ENCODE results near the gene FBXL16.
"Not testable (repeated sequence)": the region's sequence is repeated elsewhere in the genome, so short reads cannot be mapped to it uniquely, and the experiment has no call there.

FBXL16 gene

GRCh38 chr16:716768-717325 lies 11.2 kb upstream of the FBXL16 start:
- TF ChIP-seq, protein P1, sequence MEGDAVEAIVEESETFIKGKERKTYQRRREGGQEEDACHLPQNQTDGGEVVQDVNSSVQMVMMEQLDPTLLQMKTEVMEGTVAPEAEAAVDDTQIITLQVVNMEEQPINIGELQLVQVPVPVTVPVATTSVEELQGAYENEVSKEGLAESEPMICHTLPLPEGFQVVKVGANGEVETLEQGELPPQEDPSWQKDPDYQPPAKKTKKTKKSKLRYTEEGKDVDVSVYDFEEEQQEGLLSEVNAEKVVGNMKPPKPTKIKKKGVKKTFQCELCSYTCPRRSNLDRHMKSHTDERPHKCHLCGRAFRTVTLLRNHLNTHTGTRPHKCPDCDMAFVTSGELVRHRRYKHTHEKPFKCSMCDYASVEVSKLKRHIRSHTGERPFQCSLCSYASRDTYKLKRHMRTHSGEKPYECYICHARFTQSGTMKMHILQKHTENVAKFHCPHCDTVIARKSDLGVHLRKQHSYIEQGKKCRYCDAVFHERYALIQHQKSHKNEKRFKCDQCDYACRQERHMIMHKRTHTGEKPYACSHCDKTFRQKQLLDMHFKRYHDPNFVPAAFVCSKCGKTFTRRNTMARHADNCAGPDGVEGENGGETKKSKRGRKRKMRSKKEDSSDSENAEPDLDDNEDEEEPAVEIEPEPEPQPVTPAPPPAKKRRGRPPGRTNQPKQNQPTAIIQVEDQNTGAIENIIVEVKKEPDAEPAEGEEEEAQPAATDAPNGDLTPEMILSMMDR (IDR thresholded peaks at IDR 0.05; ENCODE audit: insufficient read depth, low read length, poor library complexity, severe bottlenecking) = no peak
- no peaks in the 10 kb centered on the region for H3K36me3 ChIP-seq (ENCODE audit: control insufficient read depth, insufficient read depth, low read length)
- no peak for DNase-seq (ENCODE audit: extremely low read depth, insufficient read length)
- H3K27me3 ChIP-seq (replicated peaks; ENCODE audit: control insufficient read depth, insufficient read depth, low read length) = no peaks in the 10 kb centered on the region
- no peak overlapping the region for H3K4me3 ChIP-seq (replicated peaks; ENCODE audit: low read depth, low read length)

DNA sequence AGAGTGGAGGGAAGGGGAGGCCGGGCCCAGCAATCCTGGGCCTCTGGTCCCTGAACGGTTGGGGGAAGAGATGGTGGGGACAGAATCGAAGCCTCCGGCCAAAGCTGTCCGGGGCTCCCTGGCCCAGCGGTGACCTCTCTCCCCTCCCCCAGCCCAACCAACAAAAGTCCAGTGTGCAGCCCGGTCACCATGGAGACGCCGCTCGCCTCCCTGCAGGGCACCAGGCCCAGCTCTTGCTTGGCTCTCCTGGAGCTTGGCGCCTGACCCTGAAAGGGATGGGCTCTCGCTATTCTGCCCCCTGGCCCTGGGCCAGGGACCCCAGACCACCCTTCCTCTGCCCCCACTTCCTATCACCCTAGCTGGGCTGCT lies 10.6 kb upstream of the FBXL16 start:
- DNase-seq (ENCODE audit: extremely low read depth, insufficient read length) = no peak
- no peaks in the 10 kb centered on the region for H3K27me3 ChIP-seq (replicated peaks; ENCODE audit: control insufficient read depth, insufficient read depth, low read length)
- H3K36me3 ChIP-seq (ENCODE audit: control insufficient read depth, insufficient read depth, low read length) = no peaks in the 10 kb centered on the region
- peak overlapping the region; percentile 45; the same call in 1 of the 2 replicates for H3K4me3 ChIP-seq (replicated peaks; ENCODE audit: low read depth, low read length)
- TF ChIP-seq, protein P1 (IDR thresholded peaks at IDR 0.05; ENCODE audit: insufficient read depth, low read length, poor library complexity, severe bottlenecking) = no peak

- TF ChIP-seq, protein P1 (IDR thresholded peaks at IDR 0.05; ENCODE audit: insufficient read depth, low read length, poor library complexity, severe bottlenecking) = no peak
- no peak for DNase-seq (ENCODE audit: extremely low read depth, insufficient read length)
- Histone ChIP-seq H3K36me3 (ENCODE audit: control insufficient read depth, insufficient read depth, low read length) (no peaks in the 10 kb centered on the region), H3K4me3 (replicated peaks; ENCODE audit: low read depth, low read length) (peak overlapping the region; percentile 58), H3K27me3 (replicated peaks; ENCODE audit: control insufficient read depth, insufficient read depth, low read length) (no peaks in the 10 kb centered on the region; the same call in 1 of the 2 replicates)
Measured at GRCh38 chr16:715477-716199, 10.0 kb upstream of the FBXL16 start.

DNA sequence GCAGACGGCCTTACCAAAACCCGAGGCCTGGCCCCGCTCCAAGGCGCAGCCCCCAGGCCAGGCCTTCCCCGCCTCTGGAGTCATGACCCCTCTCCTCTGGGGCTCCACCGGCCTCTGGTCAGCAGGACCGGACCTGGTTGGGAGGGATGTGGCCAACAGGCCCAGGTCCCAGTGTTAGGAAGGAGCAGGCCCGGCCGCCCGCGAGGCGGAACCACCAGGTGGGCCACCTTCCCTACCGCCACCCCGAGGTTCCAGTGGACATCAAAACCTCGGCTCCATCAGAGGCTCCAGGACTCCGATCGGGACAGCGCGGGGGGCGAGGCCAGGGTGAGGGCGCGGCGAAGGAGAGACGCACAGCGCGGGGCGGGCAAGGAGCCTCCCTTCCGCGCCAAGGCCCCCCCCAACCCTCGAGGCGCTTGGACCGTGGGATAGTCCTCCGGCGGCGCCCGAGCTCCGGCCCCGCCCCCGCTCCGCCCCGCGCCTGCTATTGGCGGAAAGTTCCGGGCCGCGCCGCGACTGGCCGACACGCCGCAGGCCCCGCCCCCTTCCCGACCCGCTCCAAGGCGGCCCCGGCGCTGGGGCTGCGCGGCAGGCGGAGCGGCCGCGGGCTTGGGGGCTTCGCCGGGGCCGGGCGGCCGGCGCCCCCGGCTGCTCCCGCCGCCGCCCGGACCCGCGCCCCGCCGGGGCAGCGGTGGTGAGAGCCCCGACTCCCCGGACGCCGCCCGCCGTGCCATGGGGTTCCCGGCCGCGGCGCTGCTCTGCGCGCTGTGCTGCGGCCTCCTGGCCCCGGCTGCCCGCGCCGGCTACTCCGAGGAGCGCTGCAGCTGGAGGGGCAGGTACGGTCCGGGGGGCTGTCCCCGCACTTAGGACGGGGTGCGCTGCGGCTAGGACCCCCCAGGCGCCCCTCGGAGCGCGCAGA lies 9.2 kb upstream of the FBXL16 start, which contains the start of gene METRN:
Gene METRN, plus strand, starts transcription at position 561 of the 919 bp plus-strand sequence. Its CDS starts 172 bp downstream, at position 733.
- DNase-seq (ENCODE audit: extremely low read depth, insufficient read length) = peak; percentile 86
- TF ChIP-seq, protein P1 (IDR thresholded peaks at IDR 0.05; ENCODE audit: insufficient read depth, low read length, poor library complexity, severe bottlenecking) = no peak
- H3K4me3 ChIP-seq (replicated peaks; ENCODE audit: low read depth, low read length) = peak within 1 kb of the TSS; percentile 58
- peaks cover 2% of the 10 kb centered on the region; the same call in 1 of the 2 replicates for H3K27me3 ChIP-seq (replicated peaks; ENCODE audit: control insufficient read depth, insufficient read depth, low read length)
- H3K36me3 ChIP-seq (ENCODE audit: control insufficient read depth, insufficient read depth, low read length) = no peaks in the 10 kb centered on the region

DNA sequence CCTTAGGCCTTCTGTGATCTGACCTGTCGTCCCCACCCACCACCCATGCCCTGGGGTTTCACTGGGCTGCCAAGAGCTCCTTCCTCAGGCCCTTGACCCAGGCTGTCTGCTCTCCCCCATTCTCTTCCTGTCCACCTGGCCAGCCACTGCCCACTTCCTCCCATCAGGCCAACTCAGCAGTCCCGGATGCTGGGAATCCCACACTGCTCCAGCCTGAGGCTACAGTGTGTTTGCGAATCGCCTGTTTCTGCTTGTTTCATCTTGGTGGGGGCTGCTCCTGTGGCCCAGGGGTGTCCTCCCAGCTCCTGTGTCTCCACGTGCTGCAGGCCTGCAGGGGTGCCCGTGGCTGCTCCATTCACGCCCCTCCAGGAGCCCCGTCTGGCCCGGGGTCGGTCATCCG lies 8.5 kb upstream of the FBXL16 start:
- no peak overlapping the region for H3K4me3 ChIP-seq (replicated peaks; ENCODE audit: low read depth, low read length)
- no peak for DNase-seq (ENCODE audit: extremely low read depth, insufficient read length)
- H3K36me3 ChIP-seq (ENCODE audit: control insufficient read depth, insufficient read depth, low read length) = no peaks in the 10 kb centered on the region
- H3K27me3 ChIP-seq (replicated peaks; ENCODE audit: control insufficient read depth, insufficient read depth, low read length) = peaks cover 2% of the 10 kb centered on the region; the same call in 1 of the 2 replicates
- TF ChIP-seq, protein P1 (IDR thresholded peaks at IDR 0.05; ENCODE audit: insufficient read depth, low read length, poor library complexity, severe bottlenecking) = no peak

- H3K36me3 ChIP-seq (ENCODE audit: control insufficient read depth, insufficient read depth, low read length); H3K27me3 ChIP-seq (replicated peaks; ENCODE audit: control insufficient read depth, insufficient read depth, low read length); H3K4me3 ChIP-seq (replicated peaks; ENCODE audit: low read depth, low read length); DNase-seq (ENCODE audit: extremely low read depth, insufficient read length): not testable (repeated sequence)
Measured at GRCh38 chr16:712740-713250, 7.2 kb upstream of the FBXL16 start.

Data from GM06990 (cell line).